Mucosa of rectum (tissue), 2 donors: Measurements from ENCODE around the gene AP3B1.
A peak's percentile ranks its signal among the peaks of the same experiment; 100 is the strongest.

Source experiments
- H3K27ac ChIP-seq, 2 donors: one replicate each; pipeline ENCODE4 v1.7.0; 2013; ENCODE audit warnings: inconsistent platforms in 2 of 2, low read depth in 2 of 2, low read length in 2 of 2
- H3K27me3 ChIP-seq, 2 donors: one replicate each; pipeline ENCODE4 v1.7.0; 2013; ENCODE audit warnings: low read length in 2 of 2; ENCODE audit not compliant: control insufficient read depth in 2 of 2, insufficient read depth in 2 of 2
- H3K36me3 ChIP-seq, 2 donors: one replicate each; pipeline ENCODE4 v1.7.0; 2013; ENCODE audit warnings: low read length in 2 of 2; ENCODE audit not compliant: control insufficient read depth in 2 of 2, insufficient read depth in 2 of 2
- H3K4me1 ChIP-seq, 2 donors: one replicate each; pipeline ENCODE4 v1.7.0; 2013; ENCODE audit warnings: low read length in 2 of 2, mild to moderate bottlenecking in 1 of 2; ENCODE audit not compliant: control insufficient read depth in 2 of 2, insufficient read depth in 2 of 2
- H3K4me3 ChIP-seq, 2 donors: one replicate each; pipeline ENCODE4 v1.7.0; 2013; ENCODE audit warnings: low read length in 2 of 2
- H3K9ac ChIP-seq, 2 donors: one replicate each; pipeline ENCODE4 v1.7.0; 2013; ENCODE audit warnings: low read length in 2 of 2, low read depth in 1 of 2, mild to moderate bottlenecking in 1 of 2
- H3K9me3 ChIP-seq, 2 donors: one replicate each; pipeline ENCODE4 v1.7.0; 2013; ENCODE audit warnings: low read length in 2 of 2; ENCODE audit not compliant: control insufficient read depth in 2 of 2
- donor health status: healthy.
- donor health status: Normal muscosa, but diverticular disease.

Gene AP3B1

DNA sequence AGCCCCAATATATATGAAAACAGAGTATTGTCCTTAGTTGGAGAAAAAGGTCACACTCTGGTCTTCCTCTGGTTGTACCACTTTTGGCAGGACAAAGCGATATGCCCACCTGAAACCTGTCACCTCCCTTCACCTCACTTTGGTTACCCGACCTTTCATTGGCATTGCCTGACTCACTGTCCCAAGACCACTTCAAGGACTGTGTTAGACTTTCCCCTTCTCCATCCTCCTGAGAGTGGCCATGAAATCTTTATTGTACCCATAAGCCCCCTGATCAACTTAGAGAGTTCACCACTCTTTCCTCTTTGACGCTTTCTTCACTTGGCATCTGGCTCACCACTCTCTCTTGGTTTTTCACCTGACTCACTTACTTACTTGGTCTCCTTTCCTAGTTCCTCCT is 32.4 kb upstream of the AP3B1 start:
- Histone ChIP-seq H3K4me1 (no peaks in the 10 kb centered on the region), H3K36me3 (no peaks in the 10 kb centered on the region), H3K27ac (no peak overlapping the region), H3K9ac (no peak overlapping the region), H3K4me3 (no peak overlapping the region), H3K27me3 (no peaks in the 10 kb centered on the region), H3K9me3 (no peaks in the 10 kb centered on the region)

DNA sequence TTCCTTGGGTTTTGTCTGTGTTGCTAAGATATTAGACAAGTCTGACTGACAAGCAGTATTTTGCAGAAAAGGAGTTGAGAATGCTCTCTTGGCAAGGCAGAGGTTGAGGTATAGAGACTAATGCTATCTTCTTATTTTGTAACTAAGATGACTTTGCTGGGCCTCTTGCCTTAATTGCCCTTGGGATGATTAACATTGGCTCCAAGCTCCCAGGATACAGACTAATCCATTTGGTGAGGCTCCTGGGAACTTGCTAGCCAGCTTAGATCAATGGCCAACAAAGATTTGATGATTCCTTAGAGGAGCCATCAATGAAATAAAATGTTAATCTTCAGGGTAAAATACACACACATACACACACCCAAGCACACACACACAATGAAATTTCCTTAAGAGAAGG is 28.7 kb upstream of the AP3B1 start:
- H3K4me1 ChIP-seq = no peaks in the 10 kb centered on the region
- no peaks in the 10 kb centered on the region for H3K9me3 ChIP-seq
- no peak overlapping the region for H3K27ac ChIP-seq
- no peak overlapping the region for H3K9ac ChIP-seq
- H3K27me3 ChIP-seq = no peaks in the 10 kb centered on the region
- H3K36me3 ChIP-seq = no peaks in the 10 kb centered on the region
- H3K4me3 ChIP-seq = no peak overlapping the region

DNA sequence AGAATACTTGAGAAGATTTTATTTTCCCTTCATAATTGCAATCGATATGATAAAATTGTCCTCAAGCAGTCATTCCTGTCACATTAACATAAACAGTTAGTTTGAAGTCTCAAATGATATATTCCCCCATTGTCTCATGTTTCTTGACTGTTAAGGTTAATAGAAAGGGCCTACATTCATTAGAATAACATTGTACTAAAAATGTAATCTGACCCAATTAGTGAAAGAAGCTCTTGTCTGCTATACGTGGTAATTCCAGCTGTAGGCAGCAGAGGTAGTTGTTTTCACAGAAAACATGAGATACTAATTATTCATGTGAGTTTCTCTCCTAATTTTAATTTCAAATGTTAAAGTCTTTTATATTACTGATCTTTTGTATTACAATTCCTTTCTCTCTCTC is 25.9 kb upstream of the AP3B1 start:
- Histone ChIP-seq H3K36me3 (no peaks in the 10 kb centered on the region), H3K4me3 (no peak overlapping the region), H3K9ac (no peak overlapping the region), H3K27me3 (no peaks in the 10 kb centered on the region), H3K4me1 (no peaks in the 10 kb centered on the region), H3K27ac (no peak overlapping the region), H3K9me3 (no peaks in the 10 kb centered on the region)

DNA sequence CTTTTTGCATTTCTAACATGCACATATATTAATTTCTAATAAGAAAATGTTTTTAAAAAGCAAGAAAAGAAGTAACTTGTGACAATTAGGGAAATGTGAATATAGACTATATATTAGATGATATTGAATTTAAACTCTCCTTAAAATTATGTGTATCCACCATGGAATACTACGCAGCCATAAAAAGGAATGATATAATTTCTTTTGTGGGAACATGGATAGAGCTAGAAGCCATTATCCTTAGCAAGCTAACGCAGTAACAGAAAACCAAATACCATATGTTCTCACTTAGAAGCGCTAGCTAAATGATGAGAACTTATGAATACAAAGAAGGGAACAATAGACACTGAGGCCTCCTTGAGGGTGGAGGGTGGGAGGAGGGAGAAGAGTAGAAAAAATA is 23.8 kb upstream of the AP3B1 start:
- no peaks in the 10 kb centered on the region for H3K36me3 ChIP-seq
- H3K9ac ChIP-seq = no peak overlapping the region
- no peak overlapping the region for H3K27ac ChIP-seq
- no peaks in the 10 kb centered on the region for H3K27me3 ChIP-seq
- no peaks in the 10 kb centered on the region for H3K9me3 ChIP-seq
- H3K4me3 ChIP-seq = no peak overlapping the region
- no peaks in the 10 kb centered on the region for H3K4me1 ChIP-seq

DNA sequence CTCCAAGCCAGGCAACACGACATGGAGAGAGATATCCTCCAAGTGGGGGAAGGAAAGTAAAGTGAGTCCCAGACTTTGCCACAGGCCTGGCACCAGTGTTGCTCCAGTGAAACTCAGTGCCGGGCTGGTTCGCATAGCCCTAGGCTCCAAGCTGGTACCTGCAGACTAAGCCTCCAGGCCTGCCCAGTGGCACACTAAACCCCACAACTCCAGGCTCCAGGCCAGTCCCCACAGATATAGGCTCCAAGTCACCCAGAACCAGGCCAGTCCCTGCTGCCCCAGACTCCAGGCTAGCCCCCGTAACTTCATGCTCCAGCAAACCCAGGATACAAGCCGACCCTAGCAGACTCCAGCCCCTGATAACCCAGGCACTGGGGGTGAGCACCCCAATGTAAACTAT is 23.0 kb upstream of the AP3B1 start:
- Histone ChIP-seq H3K4me1 (no peaks in the 10 kb centered on the region), H3K4me3 (no peak overlapping the region), H3K9me3 (no peaks in the 10 kb centered on the region), H3K27ac (no peak overlapping the region), H3K9ac (no peak overlapping the region), H3K27me3 (no peaks in the 10 kb centered on the region), H3K36me3 (no peaks in the 10 kb centered on the region)

DNA sequence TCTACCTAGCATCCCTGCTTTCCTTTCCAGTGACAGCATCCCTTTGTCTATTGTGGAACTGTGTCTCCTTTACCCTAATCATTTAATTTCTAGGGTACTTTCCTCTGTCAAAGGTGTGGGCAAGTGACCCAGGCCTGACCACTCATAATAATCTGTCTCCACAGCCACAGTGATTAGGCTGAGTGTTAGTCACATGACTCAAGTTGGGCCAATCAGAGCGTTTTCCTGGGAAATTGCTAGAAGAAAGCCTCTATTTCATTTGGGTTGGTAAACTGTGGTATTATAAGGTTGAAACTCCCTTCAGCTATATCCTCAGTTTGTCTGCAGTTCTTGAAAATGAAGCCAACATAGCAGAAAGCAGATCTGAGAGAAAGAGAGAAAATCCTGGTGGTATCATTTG is 14.2 kb upstream of the AP3B1 start:
- no peak overlapping the region for H3K27ac ChIP-seq
- H3K36me3 ChIP-seq = no peaks in the 10 kb centered on the region
- no peak overlapping the region for H3K9ac ChIP-seq
- no peak overlapping the region for H3K4me3 ChIP-seq
- H3K4me1 ChIP-seq = no peaks in the 10 kb centered on the region
- no peaks in the 10 kb centered on the region for H3K9me3 ChIP-seq
- no peaks in the 10 kb centered on the region for H3K27me3 ChIP-seq

DNA sequence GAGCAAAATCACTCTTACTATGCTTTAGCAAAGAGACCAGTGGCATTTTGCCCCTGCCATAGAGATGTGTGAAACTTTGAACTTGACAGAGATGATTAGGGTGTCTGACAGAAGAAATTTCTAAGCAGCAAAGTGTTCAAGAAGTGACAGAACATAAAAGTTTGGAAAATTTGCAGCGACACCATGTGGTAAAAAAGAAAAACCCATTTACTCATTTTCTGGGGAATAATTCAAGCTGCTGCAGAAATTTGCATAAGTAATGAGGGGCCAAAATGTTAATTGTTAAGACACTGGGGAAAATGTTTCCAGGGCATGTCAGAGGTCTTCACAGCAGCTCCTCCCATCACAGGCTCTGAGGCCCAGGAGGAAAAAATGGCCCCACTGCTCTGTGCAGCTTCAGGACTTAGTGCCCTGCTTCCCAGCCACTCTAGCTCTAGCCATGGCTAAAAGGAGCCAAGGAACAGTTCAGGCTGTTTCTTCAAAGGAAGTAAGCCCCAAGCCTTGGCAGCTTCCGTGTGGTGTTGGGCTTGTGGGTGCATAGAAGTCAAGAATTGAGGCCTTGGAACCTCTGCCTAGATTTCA is 6.1 kb upstream of the AP3B1 start:
- Histone ChIP-seq H3K9me3 (no peaks in the 10 kb centered on the region), H3K36me3 (no peaks in the 10 kb centered on the region), H3K27me3 (no peaks in the 10 kb centered on the region), H3K4me3 (no peak overlapping the region), H3K9ac (no peak overlapping the region), H3K27ac (no peak overlapping the region), H3K4me1 (peaks cover under 1 to 4% of the 10 kb centered on the region in 2 donors)

DNA sequence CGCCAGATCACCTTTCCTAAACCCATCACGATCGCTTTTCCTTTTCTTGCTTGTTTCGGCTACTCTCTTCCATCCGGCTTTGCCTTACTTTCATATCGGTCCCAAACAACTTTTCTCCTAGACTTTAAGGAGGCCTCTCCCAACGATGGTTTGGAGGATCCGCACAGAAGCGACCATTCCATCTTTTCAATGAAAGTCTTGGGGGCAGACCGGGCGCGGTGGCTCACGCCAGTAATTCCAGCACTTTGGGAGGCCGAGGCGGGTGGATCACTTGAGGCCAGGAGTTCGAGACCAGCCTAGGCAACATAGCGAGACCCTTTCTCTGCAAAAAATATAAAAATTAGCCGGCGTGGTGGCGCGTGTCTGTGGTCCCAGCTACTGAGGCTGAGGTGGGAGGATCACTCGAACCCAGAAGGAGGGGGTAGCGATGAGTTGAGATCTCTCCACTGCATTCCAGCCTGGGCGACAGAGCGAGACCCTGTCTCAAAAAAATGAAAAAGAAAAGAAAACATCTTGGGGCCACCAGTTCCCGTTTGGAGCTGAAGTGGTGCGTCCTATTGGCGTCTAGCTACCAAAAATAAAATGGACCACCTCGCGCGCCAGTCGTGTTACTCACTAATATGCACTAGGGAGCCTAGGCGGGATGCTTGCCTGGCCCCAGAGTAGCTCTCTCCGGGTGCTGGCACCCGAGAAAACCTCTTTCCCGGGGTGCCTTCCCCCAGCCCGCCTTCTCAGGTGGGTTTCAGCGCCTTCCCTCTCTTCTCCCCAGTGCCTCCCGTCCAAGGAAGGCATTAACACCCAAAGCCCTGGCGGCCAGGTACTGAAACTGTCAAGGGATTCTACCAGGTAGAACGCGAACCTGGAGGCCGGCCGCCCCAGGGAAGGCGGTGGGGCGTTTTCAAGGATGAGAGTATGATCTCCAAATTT is 800 bp upstream of the AP3B1 start:
- Histone ChIP-seq H3K9me3 (no peaks in the 10 kb centered on the region), H3K36me3 (no peaks in the 10 kb centered on the region), H3K9ac (peak overlapping the region; percentile 81 to 88), H3K27ac (peak overlapping the region; percentile 77 to 90), H3K27me3 (no peaks in the 10 kb centered on the region), H3K4me3 (peak overlapping the region; percentile 78 to 99), H3K4me1 (peaks cover 6 to 11% of the 10 kb centered on the region in 2 donors)

DNA sequence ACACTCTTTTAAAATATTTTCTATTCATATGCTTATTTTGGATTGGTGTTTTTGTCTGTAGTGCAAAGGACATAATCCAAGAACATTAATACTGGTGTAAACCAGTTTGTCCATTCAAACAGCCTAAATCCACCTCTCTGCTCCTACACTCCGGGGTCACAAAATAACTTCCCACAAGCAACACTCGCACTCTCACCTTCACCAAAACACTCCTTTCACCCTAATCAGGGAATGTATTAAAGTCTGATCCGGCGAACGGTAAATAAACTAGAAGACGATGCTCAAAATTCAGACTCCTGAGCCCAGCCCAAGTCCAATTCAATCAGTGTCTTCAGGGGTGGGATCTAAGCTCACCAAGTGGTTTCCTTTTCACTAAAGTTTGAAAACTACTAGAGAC is 649 bp downstream of the AP3B1 start:
- peak overlapping the region; percentile 88 to 96 for H3K9ac ChIP-seq
- peak overlapping the region; percentile 84 to 90 for H3K27ac ChIP-seq
- peaks cover 6 to 11% of the 10 kb centered on the region in 2 donors for H3K4me1 ChIP-seq
- H3K9me3 ChIP-seq = no peaks in the 10 kb centered on the region
- no peaks in the 10 kb centered on the region for H3K36me3 ChIP-seq
- H3K27me3 ChIP-seq = no peaks in the 10 kb centered on the region
- H3K4me3 ChIP-seq = peak overlapping the region; percentile 78 to 99

DNA sequence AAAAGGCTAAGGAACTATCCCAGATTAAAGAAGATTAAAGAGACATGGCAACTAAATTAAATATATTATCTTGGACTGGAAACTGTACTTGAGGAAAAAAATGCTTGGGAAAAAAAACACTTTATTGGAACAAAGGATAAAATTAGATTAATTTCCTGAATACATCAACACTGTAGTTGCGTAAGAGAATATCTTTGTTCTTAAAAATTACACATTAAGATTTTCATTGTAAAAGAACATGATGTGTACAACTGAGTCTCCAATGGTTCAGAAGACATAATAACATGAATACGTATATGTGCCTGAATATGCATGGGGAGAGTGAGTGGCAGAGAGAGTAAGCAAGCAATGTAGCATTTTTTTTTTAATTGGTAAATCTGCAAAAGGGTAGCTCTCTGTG is 2.8 kb downstream of the AP3B1 start:
- Histone ChIP-seq H3K36me3 (no peaks in the 10 kb centered on the region), H3K4me1 (peaks cover 6 to 11% of the 10 kb centered on the region in 2 donors), H3K27me3 (no peaks in the 10 kb centered on the region), H3K27ac (no peak overlapping the region), H3K4me3 (no peak overlapping the region), H3K9me3 (no peaks in the 10 kb centered on the region), H3K9ac (no peak overlapping the region)
